DMS 273 (cell line): ENCODE data around the gene DGKG.

Source experiments
- DNase-seq: peaks from one replicate; lab custom pipeline; 2025; ENCODE audit not compliant: unreplicated experiment; lab: John Stamatoyannopoulos, UW

Gene DGKG

DNA sequence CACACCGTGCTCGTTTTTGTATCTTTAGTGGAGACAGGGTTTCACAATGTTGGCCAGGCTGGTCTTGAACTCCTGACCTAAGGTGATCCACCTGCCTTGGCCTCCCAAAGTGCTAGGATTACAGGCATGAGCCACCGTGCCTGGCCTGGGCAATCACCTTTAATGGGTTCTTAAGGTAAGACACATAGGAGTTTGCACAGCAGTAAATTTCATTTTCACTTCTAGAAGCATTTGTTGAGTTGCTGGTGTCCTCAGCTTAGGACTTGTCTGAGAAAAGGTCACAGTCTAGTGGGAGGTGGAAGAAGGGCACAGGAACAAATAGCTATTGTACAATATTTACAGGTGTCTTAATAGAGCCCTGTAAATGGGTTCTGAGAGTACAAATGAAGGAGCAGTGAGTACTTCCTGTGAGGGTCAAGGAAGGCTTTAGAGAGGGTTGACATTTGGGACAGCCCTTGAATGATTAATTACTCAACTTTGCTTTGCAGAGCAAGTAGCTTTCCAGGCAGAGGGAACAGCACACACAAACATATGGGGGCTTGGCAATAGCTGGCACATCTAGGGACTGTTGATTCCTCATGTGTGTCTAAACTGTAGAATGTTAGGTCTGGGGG, 244.4 kb downstream of the DGKG start:
- no peak for DNase-seq

DNA sequence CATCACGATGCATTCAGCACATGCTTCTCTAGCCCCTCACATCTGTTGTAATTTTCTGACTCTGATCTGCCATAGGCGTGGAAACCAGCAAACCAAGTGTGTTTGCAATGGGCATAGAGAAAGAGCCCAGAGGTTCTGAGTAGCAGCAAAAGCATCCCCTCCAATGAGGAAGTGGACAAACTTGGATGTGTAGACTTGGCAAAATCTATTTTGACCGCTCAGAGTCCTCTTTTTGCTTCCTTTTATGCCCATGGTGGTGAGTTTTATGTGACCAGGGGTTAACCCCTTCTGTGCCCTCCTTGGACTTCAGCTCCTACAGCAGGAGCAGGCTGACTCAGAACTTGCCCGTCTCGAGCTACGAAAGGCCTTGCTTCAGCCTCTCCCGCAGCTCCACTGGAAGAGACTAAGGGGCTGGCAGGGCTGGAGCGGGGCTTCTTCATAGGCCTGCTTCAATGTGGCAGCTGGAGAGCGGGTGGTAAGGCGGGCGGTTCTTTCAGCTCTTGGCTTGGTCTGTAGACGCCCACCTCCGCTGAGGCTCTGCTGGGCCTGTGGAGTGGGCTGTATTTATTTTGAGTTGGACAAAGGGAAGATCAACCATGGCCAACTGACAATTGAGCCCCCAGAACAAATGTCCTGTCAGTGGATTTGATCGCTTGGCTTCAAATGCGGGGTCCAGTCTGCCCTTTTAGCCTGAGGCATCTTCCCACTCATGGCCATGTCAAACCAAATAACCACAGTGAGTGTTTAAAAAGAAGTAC, 246.6 kb downstream of the DGKG start:
- DNase-seq: no peak

DNA sequence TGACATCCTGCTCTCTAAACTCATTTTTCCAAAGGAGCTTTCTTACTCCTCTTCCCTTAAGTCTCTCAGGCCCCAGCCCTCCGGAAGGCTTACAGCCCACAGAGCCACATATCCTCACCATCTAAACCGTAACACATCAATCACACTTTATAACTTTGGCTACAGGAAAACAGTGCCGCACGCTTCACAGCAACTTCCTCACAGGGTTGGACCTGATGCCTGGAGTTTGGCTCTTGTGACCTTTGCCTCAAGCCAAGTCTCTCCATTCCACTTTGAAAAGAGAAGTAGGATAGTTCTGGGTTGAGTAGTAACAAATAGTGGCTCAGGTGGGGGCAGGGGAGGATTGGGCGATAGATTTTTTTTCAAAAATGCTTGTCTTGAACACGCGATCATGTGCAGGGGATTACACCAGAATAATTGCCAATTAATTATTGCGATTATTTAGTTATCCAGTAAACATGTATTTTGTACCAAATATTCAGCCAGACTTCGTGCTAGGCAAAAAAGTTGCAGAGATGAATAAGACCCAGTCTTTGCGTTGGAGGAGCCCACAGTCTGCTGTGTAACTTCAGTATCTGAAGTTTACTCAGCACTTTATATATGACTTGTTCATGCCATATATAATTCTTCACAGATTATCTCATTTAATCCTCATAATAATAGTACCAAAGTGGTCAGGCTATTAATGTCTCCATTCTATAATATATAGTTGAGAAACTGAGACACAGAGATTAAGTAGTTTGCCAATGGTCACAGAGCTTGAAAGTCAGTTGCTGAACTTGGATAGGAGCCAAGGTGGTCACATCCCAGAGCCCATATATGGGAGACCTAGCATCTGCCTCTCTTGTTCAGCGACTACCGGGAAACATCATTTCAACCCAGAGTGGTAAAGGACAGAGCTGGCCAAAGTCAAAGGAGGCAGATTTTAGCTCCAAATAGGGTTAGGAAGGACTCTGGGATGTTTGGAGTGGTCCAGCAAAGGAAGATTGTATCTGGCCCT, 250.8 kb downstream of the DGKG start:
- DNase-seq: peak; percentile 40

DNA sequence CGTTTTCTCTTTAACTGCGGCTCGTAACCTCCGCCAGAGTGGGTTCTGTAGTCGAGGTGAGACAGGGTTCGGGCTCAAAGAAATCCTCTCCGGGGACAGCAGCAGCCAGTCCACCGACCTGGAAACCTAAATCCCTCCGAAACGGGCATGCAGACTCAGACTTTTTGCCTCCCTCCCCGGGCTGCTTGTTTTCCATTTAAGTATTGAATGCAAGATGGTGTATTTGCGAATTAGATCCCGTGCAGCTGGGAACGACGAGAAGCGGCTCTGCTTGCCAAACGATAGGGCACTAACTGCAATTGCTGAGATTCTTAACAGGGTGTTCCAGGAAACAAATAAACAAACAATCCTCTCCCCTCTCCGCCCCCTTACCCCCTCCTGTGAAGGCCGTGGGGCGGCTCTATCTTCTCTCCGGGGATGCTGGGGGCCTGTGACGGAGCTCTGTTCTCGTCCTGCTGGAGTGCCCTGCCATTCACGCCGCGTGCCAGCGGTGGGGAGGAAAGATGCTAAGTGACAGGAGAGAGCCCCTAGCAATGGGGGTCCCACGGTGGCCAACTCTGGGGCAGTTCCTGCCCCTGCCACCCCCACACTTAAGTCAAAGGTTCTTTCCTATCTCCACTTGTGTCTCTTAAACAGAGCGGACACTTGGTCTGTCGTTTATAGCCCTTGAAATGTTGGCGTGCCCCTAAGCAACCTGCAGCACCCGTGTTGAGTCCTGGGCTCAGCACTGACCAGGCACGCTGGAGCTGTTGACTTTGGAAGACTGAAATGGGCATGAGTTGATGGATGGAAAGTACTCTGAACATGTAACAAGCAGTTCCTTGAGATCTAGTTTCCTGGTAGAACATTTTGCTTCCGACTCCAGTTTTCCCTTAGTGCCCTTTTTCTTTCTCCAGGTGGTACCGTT, 251.9 kb downstream of the DGKG start:
- DNase-seq: peak; percentile 70

DNA sequence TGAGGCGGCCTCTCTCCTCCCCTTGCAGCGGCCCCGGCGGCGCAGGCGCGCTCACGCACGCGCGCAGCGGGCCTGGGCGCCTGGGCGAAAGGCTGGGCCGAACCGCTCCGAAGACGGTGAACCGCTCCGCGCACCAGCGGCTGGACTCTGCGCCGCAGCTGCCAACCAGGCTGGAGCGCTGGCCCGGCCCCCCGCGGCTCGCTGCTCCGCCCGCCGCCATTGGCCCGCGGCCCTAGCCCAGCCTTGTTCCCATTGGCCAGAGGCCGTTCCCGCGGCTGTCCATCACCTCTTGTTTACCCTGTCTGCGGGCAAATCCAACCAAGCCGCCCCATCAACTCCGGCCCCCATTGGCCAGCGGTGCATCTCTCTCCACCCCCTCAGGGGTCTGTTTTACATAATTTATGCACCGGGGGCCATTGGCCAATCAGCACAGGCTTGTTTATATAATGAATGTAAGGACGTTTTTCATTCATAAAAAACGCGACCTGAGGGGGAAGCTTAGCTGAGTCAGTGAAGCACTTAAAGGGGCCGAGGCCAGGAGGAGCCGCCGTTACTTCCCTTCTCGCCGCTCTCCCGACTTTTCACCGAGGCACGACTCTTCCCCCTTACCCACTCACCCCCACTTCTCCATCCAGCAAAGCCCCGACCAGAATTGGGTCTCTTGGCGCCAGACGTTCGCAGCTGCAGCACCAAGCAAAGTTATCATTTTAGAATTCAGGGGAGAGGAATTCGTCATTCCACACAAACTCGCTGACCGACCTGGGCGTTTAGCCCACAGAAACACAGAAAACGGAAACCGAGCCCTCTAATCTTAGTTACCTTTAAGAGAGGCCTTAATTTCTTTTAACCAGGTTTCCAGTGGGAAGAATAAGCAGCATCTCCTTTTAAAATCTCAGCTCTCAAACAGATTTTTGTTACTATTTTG, 252.8 kb downstream of the DGKG start, which contains the start of gene ETV5:
TSS of gene ETV5 (minus strand) at position 149 of the 925 bp plus-strand sequence. CDS start 3,221 bp downstream, outside the sequence.
- DNase-seq: peak; percentile 100

DNA sequence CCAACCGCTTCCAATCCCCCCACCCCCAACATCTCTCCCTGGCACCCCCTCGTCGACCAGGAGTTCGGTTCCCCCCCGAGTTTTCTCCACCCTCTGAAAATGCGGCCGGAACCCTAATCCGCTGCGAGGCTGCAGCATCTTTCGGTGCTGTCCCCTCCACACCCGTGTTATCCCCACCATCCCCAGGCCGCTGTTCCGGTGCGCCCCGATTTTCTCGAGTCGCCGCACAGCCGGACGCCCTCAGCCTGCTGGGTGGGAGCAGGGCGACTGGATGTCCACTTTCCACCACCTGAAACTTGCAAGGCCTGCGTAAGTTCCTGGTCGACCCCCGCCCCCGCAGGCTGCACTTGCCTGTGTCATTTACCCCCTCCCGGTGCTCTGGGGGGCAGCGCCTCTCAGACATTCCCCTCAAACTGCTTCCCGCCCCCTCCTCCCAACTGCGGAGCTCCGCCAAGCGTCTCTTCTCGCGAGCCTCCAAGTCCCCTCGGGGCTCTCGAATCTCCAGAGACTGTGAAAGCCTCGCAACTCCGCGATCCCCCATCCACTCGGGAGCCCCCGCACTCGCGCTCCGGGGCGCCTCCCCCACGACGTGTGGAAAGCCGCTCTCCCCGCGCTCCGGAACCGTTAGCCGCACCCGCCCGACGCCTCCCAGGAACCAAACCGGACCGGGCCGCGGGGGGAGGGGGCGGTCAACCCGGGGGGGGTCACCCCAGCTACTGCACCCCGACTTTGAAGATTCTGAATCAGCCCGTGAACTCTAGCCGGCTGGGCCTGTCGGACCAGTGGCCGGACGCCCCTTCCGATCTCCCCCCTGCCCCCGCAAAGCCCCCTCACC, 253.7 kb downstream of the DGKG start:
- peak; percentile 91 for DNase-seq

DNA sequence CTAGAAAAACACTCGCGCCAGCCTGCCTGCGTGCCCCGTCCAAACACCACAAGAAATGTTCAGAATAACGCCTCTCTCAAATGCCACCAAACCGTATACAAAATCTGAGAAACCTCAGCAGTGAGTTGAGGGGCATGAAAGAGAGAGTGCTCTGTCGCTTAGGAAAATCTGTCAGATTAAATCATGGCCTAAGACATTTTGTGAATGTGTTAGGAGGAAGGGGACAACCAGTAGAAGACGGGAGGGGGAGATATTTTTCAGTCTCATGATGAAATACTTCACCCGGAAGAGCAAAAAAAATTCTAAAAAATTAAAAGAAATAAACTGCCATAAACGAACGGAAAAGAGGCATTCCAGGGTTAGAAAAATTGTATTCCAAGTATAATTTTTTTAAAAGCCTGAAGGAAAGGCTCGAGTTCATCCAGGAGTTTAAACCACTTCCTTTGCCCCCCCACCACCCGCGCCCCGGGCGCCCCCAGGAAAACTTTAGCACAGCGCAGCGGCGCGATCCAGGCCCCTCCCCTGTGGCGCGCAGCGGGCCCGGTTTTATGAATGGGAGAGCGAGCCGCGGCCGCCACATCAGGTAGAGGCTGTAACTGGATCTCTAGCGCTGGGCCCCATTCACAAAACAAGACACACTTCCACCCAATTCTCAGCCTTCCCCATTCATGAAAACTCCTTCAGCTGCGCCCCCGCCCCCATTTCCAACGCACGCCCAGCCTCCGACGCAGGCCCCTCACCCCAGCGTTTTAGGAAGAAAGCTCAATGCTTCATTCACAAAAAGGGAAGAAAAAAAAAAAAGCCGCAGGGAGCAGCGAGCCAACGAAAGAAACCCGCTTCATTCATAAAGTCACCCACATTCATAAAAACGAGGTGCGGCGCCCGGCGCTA, 254.6 kb downstream of the DGKG start:
- peak; percentile 96 for DNase-seq

DNA sequence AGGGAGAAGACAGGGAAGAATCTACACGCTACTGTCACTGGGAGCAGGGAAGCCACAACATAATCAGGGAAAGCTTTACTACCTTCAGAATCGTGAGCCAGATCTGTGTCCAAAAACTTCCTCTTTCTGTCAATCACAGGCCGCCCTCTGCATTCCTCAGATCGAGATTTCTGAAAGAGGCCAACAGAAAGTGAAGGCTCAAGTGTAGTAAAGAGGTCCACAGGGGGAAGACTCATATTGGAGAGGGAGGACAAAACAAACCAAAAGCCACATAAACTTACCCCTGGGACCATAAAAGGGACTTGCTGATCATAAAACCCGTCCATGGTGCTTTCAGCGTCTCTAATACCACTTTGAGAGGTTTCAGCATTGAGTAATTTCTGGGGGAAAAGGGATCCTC, 256.5 kb downstream of the DGKG start:
- no peak for DNase-seq

DNA sequence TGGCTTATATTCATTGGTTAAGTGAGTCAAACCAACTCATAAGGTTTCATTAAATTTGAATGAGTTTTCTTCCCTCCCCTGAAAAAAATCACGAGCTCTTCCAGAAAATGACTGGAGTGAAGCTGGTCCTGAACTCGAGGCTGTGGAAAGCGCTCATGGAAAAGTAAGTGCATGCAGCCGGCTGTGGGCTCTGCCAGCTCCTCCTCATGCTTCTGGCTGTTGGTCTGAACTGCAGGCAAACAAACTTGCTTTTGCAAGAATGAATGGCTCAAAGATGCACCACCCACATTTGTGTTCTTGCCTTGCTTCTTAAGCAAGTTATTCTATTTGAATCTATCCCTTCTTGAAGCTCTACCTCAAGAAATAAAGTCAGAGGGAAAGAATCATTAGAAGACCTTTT, 259.3 kb downstream of the DGKG start:
- peak; percentile 54 for DNase-seq

DNA sequence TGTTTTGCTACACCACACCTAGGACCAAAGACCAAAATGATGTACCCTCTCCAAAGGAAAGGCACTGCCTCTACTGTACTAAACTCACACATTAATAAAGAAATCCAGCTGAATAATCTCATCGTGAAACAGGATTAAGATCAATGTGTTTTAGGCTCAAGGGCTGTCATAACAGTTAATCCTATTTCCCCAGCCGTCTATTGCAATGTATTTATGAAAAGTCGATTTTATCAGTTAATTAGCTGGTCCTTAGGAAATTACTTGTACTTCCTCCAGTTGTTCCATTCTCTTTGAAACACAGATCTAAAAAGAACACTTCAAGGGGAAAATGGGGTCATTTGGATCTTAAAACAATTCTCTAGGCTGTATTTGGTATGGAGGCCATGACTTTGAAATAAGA, 261.6 kb downstream of the DGKG start:
- no peak for DNase-seq

DNA sequence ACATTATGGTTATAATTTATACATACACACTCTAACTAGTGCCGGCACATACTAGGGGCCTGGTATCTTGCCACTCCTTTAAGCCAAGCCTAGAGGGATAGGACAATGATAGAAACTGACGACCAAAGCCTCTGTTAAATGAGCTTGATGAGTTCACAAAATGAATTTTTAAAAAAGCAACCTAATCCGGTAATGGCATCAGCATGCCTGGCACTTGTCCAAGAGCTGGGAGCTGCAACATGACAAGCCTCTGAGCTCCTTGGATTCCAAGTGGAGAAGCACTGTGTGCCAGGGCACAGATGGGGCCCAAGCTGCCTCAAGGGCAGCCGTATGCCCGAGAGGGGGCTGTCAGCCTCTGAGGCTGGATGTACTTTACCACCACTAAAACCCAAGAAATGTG, 262.9 kb downstream of the DGKG start:
- peak; percentile 99 for DNase-seq

DNA sequence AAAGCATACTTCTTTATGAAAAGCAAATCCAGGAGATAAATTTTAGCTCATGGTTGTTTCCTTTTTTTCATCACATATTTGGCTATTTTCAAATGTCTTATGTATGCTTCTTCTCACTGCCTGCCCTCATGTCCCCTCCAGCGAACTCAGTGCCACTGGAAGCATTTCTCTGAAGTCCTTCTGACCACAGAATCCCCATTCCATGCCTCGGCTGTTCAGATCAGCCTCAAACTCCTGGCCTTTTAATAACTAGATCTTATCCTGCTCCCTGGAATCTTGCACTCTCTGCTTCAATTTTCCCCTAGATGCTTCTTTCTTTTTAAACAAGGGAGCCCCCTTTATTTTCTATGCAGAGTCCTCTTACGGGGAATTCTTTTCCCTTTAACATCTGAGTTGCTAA, 263.3 kb downstream of the DGKG start:
- peak; percentile 77 for DNase-seq

DNA sequence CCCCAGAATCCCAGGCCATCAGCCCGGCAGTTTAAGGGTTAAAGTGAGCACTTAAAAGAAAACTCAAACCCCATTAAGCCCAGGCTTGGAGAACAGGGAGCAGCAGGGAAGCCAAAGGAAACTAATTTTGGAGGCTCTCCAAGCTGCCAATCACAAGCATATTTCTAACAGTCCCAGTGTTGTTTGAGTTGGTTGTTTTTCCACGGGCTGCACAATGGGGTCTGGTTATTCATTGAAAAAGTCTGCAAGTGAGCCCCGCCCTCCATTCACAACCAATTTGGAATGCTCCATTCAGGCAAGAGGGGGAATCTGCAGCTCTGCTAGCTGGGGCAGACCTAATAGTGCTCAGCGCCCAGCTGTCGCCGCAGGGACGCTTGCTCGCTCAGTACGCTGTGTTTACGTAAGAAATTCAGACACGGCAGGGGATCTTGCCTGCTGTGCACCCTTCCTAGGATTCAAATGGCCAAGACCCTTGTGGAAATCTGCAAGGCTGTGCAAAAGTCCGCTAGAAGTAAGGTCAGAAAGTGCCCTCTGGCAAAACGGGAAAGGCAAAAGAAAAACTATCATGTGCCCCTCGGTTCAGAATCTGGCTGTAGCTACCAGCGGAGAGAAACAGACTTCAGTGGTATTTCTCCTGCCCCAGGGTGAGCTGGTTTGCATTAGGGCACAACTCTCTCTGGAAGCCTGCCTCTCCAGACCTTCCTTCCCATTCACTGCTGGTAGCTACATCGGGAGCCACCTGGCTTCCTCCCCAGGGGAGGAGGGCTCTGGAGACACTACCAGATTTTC, 264.2 kb downstream of the DGKG start:
- peak; percentile 99 for DNase-seq

DNA sequence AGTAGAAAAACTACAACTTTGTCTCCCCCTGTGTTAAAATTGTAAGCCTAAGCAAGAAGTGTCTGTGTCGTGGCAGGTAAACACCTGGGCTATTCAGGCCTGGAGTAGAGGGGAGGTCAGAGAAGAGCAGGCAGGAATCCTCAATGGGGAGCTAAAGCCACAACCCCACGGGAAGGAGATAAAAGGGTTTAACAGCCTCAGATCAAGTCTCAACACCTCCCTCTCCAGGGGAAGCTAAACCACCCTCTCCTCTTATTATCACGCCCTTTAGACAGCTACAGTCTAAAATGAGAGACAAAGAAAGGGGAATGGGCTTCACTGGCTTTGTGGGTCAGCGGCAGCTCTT, 264.7 kb downstream of the DGKG start:
- no peak for DNase-seq
